RKO (cell line): ENCODE measurements around the gene SAFB2.

ENCODE experiments used
- DNase-seq: peaks from one replicate; pipeline ENCODE4 v3.0.0-alpha.2; 2016; ENCODE audit warnings: low spot score

The SAFB2 gene

DNA sequence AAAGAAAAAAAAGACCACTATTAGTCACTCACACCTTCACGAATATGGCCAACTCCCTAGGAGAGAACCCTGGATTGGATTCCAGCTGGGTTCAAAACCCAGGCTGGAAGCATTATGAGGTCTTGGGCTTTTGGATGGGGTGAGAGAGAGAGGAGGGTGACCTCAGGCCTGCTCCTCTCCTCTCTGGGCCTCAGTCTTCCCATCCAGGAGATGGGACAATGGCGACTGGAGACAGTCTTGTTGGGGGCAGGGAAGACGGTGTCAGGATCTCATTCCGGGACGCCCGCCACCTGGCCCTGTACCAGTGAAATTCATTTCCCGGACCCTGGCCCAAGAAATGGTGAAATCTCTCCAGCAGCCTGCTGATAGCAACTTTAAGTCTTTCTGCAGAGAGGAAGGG is 81.1 kb downstream of the SAFB2 start:
- no peak for DNase-seq

GRCh38 chr19:5540208-5540607 is 82.4 kb downstream of the SAFB2 start:
- DNase-seq, result no peak

- DNase-seq, result no peak
Measured at GRCh38 chr19:5537870-5538269, 84.7 kb downstream of the SAFB2 start.
